ENCODE results near the gene SRMS.
A peak's percentile ranks its signal among the peaks of the same experiment; 100 is the strongest.
"Not testable (repeated sequence)": the region's sequence is repeated elsewhere in the genome, so short reads cannot be mapped to it uniquely, and the experiment has no call there.

SRMS gene

DNA sequence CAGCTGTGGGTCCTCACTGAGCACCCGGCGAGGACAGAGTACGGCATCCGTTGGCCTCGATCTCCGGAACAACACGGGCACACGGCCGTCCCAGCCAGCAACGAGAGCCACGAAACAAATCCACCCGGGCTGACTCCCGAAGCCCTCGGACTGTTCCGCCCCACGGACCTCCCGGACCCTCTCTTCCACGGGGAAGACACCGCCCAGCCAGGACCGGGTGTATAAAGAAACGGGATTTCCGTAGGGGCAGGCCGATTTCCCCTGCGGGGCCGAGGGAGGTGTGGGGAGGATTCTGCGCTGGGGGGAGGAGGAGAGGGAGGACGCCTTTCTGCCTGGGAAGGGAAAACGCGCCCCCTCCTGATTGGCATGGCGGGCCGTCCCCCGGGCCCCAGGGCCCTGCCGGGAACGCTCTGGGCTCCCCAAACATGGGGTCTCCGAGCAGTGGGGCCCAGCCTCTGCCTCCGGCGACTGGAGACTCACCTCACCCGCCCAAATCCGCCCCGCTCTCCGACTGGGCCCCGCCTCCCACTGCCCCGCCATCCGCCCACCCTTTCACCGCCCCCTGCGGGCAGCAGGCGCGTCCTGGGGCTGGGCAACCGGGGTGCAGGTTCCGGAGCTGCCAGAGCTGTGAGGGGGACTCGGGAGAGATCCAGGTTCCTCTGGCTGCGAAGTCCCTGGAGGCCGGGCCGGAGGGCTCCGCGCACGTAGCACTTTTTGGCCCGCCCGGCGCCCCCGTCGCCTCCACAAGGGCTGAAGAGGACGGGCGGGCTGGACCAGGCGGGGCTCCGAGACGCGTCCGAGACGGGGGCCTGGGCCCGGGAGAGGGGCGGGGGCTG lies 27.7 kb downstream of the SRMS start:
- peak; percentile 77 for DNase-seq

DNA sequence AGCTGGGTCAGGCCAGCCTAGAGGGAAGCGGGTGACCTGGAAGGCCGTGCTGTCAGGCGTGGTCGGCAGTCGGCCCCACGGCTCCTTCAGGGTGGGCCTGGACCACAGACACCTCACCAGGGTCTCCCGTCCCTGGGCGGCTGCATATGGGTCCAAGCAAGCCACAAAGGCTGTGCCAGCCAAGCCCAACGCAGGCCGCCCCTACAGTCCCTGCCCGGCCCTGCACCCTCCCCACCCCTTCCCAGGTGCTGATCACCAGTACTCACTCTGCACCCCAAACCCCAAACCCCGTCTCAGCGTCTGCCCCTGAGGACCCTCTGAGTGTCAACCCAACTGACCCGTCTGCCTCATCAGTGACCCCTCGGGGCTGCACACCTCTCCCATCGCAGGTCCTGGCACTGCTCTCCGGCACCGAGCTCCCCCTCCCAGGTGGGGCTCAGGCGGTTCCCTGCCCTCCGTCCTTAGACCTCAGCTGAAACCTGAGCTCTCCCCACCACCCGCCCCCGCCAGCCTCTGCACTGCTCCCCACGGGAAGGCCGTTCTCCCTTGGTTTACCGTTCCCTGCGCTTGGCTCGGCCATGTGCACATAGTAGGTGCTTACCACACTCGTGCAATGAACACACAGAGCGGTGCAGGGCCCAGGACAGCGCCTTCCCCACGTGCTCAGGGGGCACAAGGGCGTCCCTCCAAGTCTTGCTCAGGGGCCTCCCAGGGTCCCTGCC lies 28.4 kb downstream of the SRMS start:
- no peak for DNase-seq

DNA sequence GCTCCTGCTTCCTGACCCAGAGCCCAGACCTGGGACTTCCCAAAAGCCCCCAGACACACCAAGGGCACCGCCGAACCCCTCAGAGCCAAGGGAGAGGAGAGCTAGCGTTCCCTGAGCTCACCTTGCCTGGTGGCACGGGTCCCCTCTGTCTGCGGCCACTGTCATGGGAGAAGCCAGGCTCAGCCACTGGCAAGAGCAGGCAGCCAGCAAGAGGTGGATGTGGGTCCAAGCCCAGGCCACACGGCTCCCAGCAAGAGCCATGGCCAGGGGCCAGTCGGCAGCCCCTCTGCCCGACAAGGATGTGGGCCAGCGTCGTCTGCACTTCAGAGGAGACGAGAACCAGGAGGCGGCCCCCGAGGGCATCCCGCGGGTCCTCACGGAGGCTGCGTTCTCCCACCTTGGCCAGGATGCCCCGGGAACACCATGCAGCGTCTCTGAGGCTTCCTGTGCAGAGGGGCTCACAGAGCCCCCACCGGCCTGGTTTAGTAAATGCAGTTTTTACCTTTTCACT lies 29.1 kb downstream of the SRMS start:
- DNase-seq = no peak

DNA sequence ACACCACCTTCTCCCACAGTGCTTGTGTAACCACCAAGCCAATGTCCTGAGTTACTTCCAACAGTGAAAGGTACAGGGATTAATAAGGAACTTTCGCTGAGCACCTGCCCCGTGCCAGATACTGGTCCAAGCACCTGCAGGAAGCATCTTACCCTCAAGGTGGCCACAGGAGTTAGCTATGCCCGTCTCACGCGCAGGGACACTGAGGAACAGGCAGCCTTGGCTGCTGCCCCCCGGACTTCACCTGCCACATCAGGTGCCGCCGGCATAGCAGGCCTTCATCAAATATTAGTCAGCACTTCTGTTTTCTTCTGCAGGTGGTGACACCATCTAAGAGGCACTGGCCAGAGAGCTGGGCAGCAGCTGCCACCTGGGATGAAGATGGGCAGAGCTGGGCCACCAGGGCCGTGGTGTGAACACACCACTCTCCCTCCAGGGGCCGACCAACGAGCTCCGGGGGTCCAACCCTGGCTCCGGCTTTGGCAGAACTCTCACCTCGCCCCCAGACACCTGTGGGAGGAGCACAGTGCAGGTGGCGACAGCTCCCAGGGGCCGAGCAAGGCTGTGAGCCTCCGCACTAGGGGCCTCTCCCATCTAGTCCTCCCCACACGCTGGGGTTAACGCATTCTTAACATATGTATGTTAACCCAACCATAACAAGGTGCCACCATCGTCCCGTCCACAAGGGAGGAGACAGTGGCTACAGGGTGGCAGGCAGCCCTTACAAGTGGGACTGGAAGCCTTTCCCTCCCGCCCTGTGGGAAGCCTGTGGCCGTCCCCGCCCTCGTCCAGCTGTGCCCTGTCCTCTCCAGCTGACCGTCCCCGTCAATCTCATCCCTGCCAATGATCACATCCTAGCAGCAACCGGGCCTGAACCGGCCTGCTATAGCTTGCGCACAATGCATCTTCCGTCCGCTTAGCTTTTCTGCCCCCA lies 29.9 kb downstream of the SRMS start:
- no peak for DNase-seq

DNA sequence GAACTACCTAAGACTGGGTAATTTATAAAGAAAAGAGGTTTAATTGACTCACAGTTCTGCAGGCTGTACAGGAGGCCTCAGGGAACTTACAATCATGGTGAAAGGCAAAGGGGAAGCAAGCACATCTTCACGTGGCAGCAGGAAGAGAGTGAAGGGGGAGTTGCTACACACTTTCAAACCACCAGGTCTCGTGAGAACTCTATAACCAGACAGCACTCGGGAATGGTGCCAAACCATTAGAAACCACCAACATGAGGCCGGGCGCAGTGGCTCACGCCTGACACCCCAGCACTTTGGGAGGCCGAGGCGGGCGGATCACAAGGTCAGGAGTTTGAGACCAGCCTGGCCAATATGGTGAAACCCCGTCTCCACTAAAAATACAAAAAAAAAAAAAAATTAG lies 33.0 kb downstream of the SRMS start:
- not testable (repeated sequence) for DNase-seq

DNA sequence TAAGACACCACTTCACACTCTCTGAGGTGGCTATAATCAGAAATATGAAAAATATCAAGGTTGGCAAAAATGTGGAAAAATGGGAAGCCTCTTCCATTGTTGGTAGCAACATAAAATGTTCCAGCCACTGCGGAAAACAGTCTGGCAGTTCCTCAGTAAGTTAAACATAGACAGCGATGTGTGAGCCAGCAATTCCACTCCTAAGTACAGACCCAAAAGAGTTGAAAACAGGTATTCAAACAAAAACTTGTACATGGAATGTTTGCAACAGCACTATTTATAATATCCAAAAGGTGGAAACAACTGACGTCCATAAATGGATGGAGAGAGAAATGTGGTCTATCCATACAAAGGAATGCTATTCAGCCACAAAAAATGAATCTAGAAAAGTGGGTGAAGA lies 34.3 kb downstream of the SRMS start:
- no peak for DNase-seq

DNA sequence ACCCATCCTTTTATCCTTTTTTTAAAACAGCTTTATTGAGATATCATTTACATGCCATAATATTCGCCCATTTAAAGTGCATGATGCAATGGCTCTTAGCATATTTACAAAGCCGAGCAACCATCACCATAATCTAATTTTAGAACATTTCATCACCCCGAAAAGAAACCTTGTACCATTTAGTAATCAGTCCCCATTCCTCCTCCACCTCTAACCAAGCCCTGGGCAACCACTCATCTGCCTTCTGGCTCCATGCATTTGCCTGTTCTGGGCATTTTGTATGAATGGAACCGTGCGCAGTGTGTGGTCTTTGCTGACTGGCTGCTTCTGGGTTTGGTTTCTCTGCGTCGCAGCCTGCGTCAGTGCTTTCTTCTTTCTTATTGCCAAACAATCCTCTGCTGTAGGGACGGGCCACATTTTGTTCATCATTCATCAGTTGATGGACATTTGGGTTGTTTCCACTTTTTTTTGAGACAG lies 38.4 kb downstream of the SRMS start:
- no peak for DNase-seq

DNA sequence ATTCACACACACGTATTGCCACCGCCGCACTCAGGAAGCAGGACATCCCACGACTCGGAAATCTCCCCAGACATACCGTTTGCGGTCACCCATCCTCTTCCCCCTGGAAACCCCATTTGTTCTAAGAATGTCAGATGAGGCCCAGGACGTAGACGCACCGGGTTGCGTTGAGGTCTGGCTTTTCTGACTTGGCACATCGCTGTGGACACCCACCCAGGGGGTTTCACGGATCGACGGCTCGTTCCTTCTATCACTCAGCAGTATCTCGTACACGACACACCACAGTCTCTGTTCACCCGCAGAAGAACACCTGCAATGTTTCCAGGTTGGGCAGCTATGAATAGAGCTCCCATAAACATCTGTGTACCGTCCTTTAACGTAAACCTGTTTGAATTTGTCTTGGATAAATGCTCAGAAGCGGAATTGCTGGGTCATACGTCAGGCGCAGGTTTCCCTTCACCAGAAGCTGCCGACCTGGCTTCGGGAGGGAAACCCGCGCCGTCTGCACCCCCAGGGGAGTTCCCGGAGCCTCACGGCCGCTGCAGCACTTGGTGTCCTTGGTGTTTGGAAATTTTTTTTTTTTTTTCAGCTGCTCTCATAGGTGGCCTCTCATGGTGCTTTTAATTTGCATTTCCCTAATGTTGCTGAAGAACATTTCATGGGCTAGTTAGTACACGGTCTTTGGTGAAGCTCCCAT lies 39.3 kb downstream of the SRMS start:
- peak; percentile 95 for DNase-seq

DNA sequence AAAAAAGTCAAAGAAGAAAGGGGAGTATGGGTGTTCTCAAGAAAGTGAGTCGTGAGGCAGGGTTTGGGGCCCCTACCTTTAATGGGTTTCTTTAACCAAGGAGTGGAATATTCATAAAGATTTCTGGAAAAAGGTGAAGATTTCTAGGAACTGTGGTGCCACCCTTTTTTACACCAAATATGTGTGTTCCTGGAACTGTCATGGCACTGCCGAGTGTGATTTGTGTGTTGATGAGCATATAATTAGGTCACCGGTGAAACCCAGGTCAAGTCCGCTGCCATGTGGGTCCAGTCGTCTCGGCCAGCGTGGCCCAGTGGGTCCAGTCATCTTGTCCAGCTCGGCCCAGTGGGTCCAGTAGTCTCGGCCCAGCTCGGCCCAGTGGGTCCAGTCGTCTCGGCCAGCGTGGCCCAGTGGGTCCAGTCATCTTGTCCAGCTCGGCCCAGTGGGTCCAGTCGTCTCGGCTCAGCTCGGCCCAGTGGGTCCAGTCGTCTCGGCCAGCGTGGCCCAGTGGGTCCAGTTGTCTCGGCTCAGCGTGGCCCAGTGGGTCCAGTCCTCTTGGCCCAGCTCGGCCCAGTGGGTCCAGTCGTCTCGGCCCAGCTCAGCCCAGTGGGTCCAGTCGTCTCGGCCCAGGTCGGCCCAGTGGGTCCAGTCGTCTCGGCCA lies 40.3 kb downstream of the SRMS start:
- DNase-seq = no peak

DNA sequence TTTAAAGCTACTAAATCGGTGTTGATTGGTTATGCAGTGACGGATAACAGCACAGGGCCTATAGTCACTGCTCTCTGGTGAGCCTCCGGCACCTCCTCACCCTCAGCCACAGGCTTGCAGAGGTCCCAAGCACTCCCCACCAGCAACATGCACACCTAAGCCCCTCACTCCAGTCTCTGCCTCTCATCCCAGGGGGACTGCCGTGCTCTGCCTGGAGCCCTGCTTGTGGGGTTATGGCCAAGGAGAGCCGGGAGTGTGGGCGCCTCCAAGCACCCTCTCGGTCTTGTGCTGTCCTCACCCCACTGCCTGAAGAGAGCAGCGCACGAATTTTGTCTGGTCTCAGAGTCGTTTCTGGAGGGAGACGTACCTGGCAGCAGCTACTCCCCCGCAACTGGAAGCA lies 41.8 kb downstream of the SRMS start:
- DNase-seq = no peak

DNA sequence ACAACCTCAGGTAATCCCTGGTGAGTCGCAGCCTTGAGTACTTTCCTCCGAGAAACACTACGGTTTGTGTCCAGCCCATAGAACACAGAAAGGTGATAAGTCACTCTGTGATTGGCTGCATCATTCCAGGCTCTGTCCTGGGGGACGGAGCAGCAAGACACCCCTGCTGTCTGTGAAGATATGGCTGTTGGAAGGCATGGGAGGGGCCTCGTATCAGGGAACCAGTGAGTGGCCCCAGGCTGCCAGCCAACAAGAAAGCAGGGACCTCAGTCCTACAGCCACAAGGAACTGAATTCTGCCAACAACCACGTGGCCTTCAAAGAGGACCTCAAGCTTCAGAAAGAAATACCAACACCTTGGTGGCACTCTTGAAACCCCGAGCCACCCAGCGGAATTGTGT lies 42.3 kb downstream of the SRMS start:
- no peak for DNase-seq

DNA sequence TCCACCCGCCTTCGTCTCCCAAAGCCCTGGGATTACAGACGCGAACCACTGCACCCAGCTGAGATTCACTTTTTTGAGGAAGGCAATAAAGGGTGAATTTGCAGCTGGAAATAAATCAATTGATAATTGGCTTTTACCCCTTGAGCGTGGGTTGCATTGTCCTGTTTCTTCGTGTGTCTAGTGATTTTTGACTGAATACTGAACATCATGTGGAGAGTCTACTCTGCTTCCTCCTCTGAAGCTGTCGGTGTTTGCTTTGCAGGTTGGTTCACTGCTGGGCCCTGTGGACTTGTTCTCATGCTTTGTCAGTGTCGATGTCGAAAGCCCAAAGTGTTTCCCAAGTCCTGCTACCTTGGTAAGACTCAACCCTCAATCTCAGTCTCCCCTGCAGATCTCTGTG lies 42.9 kb downstream of the SRMS start:
- DNase-seq = no peak

DNA sequence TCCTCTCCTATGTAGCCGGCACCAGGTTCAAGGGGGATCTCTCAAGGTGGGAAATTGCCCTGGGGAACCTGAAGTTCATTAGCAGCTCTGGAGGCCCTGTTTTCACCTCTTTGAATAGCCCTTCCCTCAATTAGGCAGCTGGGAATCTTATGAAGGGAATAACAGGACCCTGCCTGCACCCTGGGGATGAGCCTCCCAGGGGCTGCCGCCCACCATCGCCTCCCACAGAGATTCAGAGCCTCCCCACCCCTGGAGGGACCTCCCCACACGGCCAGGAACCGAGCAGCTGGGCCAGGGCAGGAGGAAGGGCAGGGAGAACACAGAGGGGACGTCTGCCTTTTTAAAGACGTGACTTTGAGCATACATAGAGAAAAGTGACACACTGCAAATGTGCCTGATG lies 44.0 kb downstream of the SRMS start:
- DNase-seq = peak; percentile 52

DNA sequence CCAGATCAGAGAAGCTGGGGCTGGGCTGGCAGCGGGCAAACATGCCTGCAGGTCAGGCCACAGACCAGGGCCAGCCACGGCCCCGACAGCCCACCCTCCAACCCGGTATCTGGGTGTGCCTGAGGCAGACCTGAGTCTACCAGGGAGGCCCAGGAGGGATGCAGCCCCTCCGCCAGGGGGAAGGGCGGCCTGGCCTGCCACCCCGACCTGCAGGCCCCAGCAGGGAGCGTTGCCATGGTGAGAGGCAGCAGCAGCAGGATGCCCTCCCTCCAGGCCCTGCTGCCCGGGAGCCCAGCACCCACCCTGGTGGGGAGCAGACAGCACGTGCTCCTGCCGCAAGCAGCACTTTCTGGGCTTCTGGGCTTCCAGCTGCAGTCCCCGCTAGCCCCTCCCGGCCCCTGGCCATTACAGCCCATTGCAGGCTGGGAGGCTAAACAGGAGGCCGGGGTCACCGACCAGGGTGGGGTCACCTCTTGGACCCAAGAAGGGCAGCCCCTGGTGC lies 44.8 kb downstream of the SRMS start:
- peak; percentile 89 for DNase-seq

DNA sequence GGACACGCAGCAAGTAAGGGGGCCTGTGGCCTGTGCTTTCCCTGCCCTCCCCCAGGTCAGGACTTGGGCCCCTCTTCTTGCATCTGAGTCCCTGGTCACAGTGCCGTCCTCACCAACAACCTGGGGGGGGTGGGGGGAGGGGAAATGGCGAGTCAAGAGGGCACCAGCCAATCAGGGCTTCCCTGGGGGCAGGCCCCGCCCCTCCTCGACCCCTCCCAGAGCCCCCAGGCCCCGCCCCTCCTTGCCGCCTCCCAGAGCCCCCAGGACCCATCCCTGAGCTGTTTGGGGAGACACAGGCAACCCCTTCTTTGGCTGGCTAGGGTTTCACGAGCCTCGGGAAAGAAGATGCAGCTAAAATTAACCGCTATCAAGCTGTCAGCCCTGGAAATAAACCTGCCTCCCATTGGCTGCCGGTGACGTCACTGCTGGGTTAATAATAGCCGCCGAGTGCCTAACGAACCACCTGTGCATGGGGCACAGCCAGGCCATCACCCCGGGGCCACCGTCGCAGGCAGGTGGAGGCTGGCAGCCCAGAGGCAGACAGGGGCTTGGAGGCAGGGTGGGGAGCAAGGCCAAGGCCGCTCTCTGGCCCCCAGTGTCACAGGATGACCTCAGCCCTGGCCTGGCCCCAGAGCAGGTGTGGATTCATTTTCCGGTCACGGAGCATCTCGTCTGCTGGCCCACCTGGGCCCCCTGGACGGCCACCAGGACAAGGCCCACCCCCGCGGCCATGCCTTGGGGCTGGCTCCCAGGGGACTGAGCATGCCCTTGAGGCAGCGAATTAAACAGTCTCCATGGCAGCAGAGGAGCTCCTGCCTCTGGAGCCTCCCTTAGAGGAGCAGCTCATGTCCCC lies 45.5 kb downstream of the SRMS start:
- peak; percentile 99 for DNase-seq

DNA sequence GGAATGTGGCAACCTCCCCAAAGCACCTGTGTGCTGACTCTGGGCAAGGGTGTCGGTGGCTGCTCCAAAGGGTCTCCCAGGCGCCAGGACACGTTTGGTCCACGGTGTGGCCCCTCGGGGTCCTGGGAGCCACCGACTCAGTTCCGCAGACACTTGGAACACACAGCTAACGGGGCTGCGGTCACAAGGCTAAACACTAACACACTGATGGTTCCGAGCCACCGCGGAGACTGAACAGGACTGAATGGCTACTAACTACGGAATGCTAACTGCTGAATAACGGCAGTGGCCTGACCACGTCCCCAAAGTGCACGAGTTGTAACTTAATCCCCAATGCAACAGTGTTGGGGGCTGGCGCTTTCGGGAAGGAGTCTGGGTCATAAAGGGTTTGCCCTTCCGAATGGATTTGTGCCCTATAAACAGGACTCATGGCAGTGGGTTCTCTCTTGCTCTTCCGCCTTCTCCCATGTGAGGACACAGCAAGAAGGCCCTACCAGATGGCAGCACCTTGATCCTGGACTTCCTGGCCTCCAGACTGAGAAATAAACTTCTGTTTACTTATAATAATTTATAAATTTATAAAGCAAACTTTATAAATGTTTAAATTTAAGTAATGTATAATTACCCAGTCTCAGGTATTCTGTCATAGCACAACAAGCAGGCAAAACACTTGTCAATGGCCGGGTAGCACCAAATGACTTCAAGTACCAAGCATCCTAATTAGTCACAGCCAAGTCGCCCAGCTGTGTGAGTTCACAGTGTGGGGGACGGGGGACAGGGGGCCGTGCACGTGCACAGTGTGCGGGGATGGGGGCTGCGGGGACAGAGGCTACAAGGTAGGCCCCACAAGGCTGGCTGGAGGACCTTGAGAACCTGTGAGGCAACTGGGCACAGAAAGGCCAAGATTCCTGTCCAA lies 46.4 kb downstream of the SRMS start:
- DNase-seq = peak; percentile 68

DNA sequence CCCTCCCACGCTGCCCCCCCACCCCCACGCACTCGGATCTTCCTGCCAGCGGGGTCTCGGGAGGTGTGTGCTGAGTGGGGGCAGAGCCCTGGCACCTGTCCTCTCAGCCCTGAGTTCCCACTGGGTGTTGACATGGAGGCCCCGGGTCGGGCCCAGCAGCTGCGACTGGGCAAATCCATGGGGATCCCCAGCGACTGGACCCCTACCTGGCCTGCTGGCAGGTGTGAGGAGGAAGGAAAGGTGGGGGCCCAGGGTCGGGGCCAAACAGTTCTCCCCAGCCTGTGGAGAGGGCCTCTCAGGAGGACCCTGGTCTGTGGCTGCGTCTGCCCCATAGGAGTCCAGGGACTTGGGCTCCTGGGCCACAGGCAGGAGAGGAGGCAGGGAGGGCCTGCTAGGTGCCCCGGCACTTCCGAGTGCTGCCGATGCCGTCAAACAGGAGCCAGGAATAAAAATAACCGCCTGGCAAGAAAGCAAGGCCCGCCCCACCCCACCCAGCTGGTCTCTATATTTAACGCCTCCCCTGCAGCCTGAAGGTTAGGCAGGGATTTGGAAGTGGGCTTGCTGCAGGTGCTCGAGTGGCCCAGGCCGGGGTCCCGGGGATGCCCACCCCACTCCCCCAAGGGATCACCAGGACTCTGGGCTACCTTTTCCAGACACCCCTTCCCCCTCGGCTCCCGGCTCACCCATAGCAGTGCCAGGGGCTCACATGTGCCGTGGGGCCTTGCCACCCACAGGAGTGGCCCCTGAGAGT lies 47.2 kb downstream of the SRMS start:
- DNase-seq = peak; percentile 11

DNA sequence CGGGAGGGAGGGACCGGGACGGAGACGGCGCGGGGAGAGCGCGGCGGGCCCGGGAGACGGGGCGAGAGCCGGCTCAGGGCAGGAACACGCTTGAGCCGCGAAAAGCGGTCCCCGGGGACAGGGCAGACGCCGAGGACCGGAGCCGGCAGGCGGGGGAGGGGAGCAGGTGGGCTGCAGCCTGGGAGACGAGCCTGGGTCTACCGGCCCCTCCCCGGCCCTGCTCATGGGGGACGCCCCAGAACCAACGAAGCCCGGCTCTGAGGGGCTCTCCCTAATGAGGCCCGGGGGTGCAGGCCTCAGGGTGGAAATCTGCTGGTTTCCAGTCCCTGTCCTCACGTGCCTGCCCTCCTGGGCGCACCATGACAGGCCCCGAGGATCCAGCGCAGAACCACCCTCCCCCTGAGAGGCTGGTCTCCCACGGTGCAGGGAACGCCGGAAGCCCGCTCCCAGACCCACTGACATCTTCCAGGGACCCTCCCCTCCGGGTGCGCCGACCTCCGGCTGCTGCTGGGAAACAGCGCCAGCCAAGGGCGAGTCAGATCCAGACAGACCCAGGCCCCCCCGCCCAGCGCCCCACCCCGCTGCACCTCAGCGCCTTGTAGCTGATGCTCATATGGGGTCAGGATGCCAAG lies 48.1 kb downstream of the SRMS start:
- DNase-seq = peak; percentile 75

Measured in NCI-H2171 treated with DMSO at 0.1 percent for 48 hours (cell line).